Colonic mucosa (tissue), 4 donors: Measurements from ENCODE around the gene TNRC6A. TPM values are rescaled to one million over a fixed set of nuclear protein-coding genes. Genes with fewer than 3 reads are reported as not detected.

Experiments used
- DNase-seq: peaks from one replicate; pipeline ENCODE4 v3.0.0-alpha.2; 2020
- H3K27ac ChIP-seq: fragments of 200-600 bp; one replicate; pipeline ENCODE4 v1.8.0; 2021
- H3K27me3 ChIP-seq: fragments of 200-600 bp; one replicate; pipeline ENCODE4 v1.8.0; 2021
- H3K36me3 ChIP-seq: fragments of 200-600 bp; one replicate; pipeline ENCODE4 v1.8.0; 2021
- H3K4me1 ChIP-seq: fragments of 200-600 bp; one replicate; pipeline ENCODE4 v1.8.0; 2021; ENCODE audit warnings: mild to moderate bottlenecking
- H3K4me3 ChIP-seq: fragments of 200-600 bp; one replicate; pipeline ENCODE4 v1.8.0; 2021
- H3K9ac ChIP-seq, 2 donors: one replicate each; pipeline ENCODE4 v1.7.0; 2013; ENCODE audit warnings: control low read depth in 2 of 2, low read depth in 2 of 2, low read length in 2 of 2
- H3K9me3 ChIP-seq: fragments of 200-600 bp; one replicate; pipeline ENCODE4 v1.8.0; 2021
- intact Hi-C: fragments of 100-400 bp; cut with DNase I; formaldehyde crosslinking; loops from one replicate; pipeline ENCODE4 v1.14.1; 2022
- total RNA-seq, 2 donors: library from RNA; stranded (reverse); fragmentation: NEBNext Ultra II Directional in 1 of 2; extraction: Animal tissue kit (Norgen Biotek cat#: 25700) in 1 of 2; gene quantifications; one replicate each; pipeline ENCODE4 v1.2.1, GENCODE V29; 2021
- TF ChIP-seq, protein P1 (sequence below): fragments of 200-600 bp; IDR thresholded peaks from one replicate; pipeline ENCODE4 v1.8.0; 2022; ENCODE audit warnings: antibody characterized with exemption, mild to moderate bottlenecking
- donor health status: healthy.
- donor health status: DM: no; HTN: no; CAD: no.
- donor health status: DM: no; HTN: no; CAD: no.

TNRC6A gene
- total RNA-seq, 2 donors from 2014 or later: 32.8 to 33.2 TPM

DNA sequence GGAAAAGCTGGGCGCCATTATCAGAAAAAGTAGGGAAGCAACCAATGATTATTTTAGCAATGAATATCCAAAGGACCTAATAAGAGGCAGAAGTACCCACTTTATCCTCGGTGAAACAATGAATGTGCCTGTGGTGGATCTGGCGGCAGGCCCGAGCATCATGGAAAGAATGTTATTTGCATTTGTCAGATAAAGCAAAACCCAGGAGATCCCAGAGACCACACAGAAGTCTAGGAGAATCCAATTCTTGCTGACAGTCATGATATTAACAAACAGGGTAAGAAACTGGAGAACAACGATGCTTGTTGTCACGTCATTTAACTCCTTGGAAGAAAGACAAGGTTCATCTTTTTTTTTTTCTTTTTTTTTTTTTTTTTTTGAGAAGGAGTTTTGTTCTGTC lies 12.0 kb upstream of the TNRC6A start:
- TF ChIP-seq, protein P1, sequence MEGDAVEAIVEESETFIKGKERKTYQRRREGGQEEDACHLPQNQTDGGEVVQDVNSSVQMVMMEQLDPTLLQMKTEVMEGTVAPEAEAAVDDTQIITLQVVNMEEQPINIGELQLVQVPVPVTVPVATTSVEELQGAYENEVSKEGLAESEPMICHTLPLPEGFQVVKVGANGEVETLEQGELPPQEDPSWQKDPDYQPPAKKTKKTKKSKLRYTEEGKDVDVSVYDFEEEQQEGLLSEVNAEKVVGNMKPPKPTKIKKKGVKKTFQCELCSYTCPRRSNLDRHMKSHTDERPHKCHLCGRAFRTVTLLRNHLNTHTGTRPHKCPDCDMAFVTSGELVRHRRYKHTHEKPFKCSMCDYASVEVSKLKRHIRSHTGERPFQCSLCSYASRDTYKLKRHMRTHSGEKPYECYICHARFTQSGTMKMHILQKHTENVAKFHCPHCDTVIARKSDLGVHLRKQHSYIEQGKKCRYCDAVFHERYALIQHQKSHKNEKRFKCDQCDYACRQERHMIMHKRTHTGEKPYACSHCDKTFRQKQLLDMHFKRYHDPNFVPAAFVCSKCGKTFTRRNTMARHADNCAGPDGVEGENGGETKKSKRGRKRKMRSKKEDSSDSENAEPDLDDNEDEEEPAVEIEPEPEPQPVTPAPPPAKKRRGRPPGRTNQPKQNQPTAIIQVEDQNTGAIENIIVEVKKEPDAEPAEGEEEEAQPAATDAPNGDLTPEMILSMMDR: no peak
- Histone ChIP-seq H3K9ac (no peak overlapping the region), H3K36me3 (no peaks in the 10 kb centered on the region), H3K27me3 (no peaks in the 10 kb centered on the region), H3K4me3 (no peak overlapping the region), H3K9me3 (no peaks in the 10 kb centered on the region), H3K27ac (no peak overlapping the region), H3K4me1 (no peaks in the 10 kb centered on the region)
- intact Hi-C loops: no loop called here
- DNase-seq: no peak

DNA sequence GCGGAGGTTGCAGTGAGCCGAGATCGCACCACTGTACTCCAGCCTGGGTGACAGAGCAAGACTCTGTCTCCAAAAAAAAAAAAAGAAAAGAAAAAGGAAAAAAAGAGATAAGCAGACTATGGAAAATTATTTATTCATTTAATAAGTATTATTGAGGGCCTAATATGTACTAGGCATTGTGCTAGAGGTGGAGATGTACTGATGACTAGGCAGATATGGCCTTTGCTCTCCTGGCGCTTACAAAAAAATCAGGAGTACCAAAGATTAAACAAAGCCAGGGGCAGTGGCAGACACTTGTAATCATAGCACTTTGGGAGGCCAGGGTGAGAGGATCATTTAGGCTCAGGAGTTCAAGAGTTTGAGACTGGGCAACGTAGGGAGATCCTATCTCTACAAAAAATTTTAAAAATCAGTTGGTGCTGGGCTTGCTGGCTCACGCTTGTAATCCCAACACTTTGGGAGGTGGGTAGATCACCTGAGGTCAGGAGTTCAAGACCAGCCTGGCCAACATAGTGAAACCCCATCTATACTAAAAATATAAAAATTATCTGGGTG lies 10.4 kb upstream of the TNRC6A start:
- Histone ChIP-seq H3K4me1 (no peaks in the 10 kb centered on the region), H3K9ac (no peak overlapping the region), H3K27ac (no peak overlapping the region), H3K9me3 (no peaks in the 10 kb centered on the region), H3K27me3 (no peaks in the 10 kb centered on the region), H3K36me3 (no peaks in the 10 kb centered on the region), H3K4me3 (no peak overlapping the region)
- intact Hi-C loops: no loop called here
- DNase-seq: no peak
- TF ChIP-seq, protein P1: no peak

DNA sequence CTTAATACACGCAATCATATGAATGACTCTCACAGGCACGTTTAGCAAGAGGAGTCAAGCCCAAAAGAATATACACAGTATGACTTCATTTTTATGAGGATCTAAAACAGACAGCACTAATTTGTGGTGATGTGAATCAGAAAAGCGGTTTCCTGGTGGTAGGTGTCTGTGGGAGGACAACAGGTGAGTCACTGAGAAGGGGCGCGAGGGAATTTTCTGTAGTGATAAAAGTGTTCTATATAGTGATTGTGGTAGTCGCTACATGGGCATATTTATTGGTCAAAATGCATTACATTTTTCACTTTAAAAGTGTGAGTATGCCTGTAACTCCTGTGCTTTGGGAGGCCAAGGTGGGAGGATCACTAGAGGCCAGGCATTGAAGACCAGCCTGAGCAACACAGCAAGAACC lies 7.6 kb upstream of the TNRC6A start:
- H3K27ac ChIP-seq: no peak overlapping the region
- intact Hi-C loops: no loop called here
- H3K9ac ChIP-seq: no peak overlapping the region
- no peak overlapping the region for H3K4me3 ChIP-seq
- TF ChIP-seq, protein P1: no peak
- no peak for DNase-seq
- no peaks in the 10 kb centered on the region for H3K9me3 ChIP-seq
- H3K4me1 ChIP-seq: no peaks in the 10 kb centered on the region
- H3K27me3 ChIP-seq: no peaks in the 10 kb centered on the region
- H3K36me3 ChIP-seq: no peaks in the 10 kb centered on the region

DNA sequence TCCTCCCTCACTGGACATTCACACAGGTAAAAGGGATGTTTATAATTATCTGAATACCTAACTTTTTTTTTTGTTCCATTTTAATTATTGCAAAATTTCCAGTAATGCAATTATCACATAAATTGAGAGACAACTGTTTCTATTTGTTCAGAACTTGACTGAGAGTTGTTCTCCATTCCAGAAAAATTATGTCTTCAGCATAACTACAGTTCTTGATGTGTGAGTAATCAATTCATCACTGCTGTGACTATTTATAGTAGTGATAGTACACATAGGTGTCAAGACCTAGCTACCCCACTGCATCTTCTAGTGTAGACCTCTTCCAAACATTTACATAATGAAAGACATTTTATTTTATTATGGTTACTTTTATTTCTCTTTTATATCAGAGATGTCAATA lies 5.8 kb upstream of the TNRC6A start:
- no peak for DNase-seq
- H3K9me3 ChIP-seq: no peaks in the 10 kb centered on the region
- TF ChIP-seq, protein P1: no peak
- intact Hi-C loops: no loop called here
- no peak overlapping the region for H3K27ac ChIP-seq
- H3K36me3 ChIP-seq: no peaks in the 10 kb centered on the region
- H3K27me3 ChIP-seq: no peaks in the 10 kb centered on the region
- H3K4me1 ChIP-seq: no peaks in the 10 kb centered on the region
- H3K9ac ChIP-seq: no peak overlapping the region
- H3K4me3 ChIP-seq: no peak overlapping the region

DNA sequence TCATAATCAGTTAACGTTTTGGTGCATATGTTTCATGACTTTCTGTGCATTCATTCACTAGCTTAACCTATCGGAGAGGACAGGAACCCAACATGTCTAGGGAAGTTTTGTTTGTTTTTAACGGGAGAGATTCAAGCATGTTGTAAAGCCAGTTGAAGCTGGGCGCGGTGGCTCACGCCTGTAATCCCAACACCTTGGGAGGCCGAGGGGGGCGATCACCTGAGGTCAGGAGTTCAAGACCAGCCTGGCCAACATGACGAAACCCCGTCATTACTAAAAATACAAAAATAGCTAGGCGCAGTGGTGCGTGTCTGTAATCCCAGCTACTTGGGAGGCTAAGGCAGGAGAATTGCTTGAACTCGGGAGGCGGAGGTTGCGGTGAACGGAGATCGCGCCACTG lies 1.4 kb upstream of the TNRC6A start:
- Histone ChIP-seq H3K36me3 (no peaks in the 10 kb centered on the region), H3K27me3 (no peaks in the 10 kb centered on the region), H3K4me1 (no peaks in the 10 kb centered on the region), H3K27ac (no peak overlapping the region), H3K9me3 (no peaks in the 10 kb centered on the region), H3K9ac (no peak overlapping the region), H3K4me3 (no peak overlapping the region)
- TF ChIP-seq, protein P1: no peak
- no peak for DNase-seq
- intact Hi-C loops: no loop called here
